ENCODE measurements around the gene BORCS6. TPM values are rescaled to one million over a fixed set of nuclear protein-coding genes. Genes with fewer than 3 reads are reported as not detected.

Gene BORCS6
- total and polyA plus RNA-seq, 10 donors = 9.5 to 16.5 (median 12.3) TPM

- Histone ChIP-seq H3K27ac (no peak overlapping the region), H3K27me3 (replicated peaks in 1 of 7) (no peaks in the 10 kb centered on the region), H3K4me3 (no peak overlapping the region), H3K9me3 (no peaks in the 10 kb centered on the region), H3K4me1 (peaks cover under 1 to 44% (median 9%) of the 10 kb centered on the region in 6 donors), H3K36me3 (peaks cover 15 to 100% (median 99%) of the 10 kb centered on the region in 6 donors)
- intact Hi-C loops (cut with DNase I; ENCODE audit: low total_unique reads) = no loop called here
- no peak for DNase-seq
- TF ChIP-seq CTCF (IDR thresholded peaks at IDR 0.05 in 8 of 11, conservative IDR thresholded peaks at IDR 0.05 in 3 of 11) = no peak
- no peak for TF ChIP-seq POLR2A (IDR thresholded peaks at IDR 0.05)
- peak; percentile 3 to 75 (median 39) for TF ChIP-seq POLR2AphosphoS5 (IDR thresholded peaks at IDR 0.05)
- WGBS, 5 donors = 87 to 94% (median 94%) methylated on average over 9 to 15 of the region's 15 CpGs
These were observed 45.4 kb downstream of the BORCS6 start for GRCh38 chr17:8144401-8145231.

GRCh38 chr17:8143581-8144400, 46.2 kb downstream of the BORCS6 start:
- Histone ChIP-seq H3K4me3 (no peak overlapping the region), H3K27ac (no peak overlapping the region), H3K27me3 (replicated peaks in 1 of 7) (no peaks in the 10 kb centered on the region), H3K4me1 (peaks cover 7 to 48% (median 14%) of the 10 kb centered on the region in 6 donors), H3K36me3 (peaks cover 10 to 96% (median 93%) of the 10 kb centered on the region in 6 donors), H3K9me3 (no peaks in the 10 kb centered on the region)
- no peak for TF ChIP-seq CTCF (IDR thresholded peaks at IDR 0.05 in 8 of 11, conservative IDR thresholded peaks at IDR 0.05 in 3 of 11)
- TF ChIP-seq POLR2A (IDR thresholded peaks at IDR 0.05) = no peak
- peak; percentile 52 to 66 (median 57) for TF ChIP-seq POLR2AphosphoS5 (IDR thresholded peaks at IDR 0.05)
- intact Hi-C loops (cut with DNase I; ENCODE audit: low total_unique reads) = no loop called here
- no peak for DNase-seq
- 93 to 96% (median 95%) methylated on average over 22 of the region's 22 CpGs for WGBS, 5 donors

GRCh38 chr17:8142887-8143580, 46.9 kb downstream of the BORCS6 start:
- TF ChIP-seq POLR2A (IDR thresholded peaks at IDR 0.05) (no peak), POLR2AphosphoS5 (IDR thresholded peaks at IDR 0.05) (peak in 2 of 3 donors; percentile 8 to 48), CTCF (IDR thresholded peaks at IDR 0.05 in 8 of 11, conservative IDR thresholded peaks at IDR 0.05 in 3 of 11) (no peak)

More at GRCh38 chr17:8142887-8143580, 46.9 kb downstream of the BORCS6 start:
- no peak for DNase-seq
- Histone ChIP-seq H3K27me3 (replicated peaks in 1 of 7) (no peaks in the 10 kb centered on the region), H3K9me3 (no peaks in the 10 kb centered on the region), H3K4me3 (no peak overlapping the region), H3K36me3 (peaks cover 6 to 89% (median 86%) of the 10 kb centered on the region in 6 donors), H3K27ac (peak overlapping the region in 1 of 8 donors; percentile 37), H3K4me1 (peaks cover 11 to 55% (median 21%) of the 10 kb centered on the region in 6 donors)
- 83 to 96% (median 95%) methylated on average over 10 to 15 of the region's 15 CpGs for WGBS, 5 donors
- intact Hi-C loops (cut with DNase I; ENCODE audit: low total_unique reads) = no loop called here
